Measurements from ENCODE around the gene SHB.

DNA sequence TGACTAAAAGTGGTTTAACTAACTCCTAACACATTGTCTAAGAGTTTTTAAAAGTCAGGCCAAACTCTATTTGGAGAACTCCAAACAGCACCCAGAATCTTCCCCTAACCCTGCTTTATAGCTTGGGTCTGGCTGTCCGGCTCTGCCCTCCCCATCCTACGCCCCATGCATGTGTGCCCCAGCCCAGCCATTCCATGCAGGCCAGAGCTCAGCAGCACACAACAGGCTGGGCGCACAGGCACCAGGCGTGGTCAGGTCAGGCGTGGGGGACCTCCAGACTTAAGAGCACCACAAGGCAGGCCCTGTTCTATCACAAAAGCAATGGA is 31.1 kb downstream of the SHB start:
- no peak for TF ChIP-seq EZH2 (IDR thresholded peaks at IDR 0.05; ENCODE audit: low read length, unreplicated experiment)
- TF ChIP-seq, protein P1, sequence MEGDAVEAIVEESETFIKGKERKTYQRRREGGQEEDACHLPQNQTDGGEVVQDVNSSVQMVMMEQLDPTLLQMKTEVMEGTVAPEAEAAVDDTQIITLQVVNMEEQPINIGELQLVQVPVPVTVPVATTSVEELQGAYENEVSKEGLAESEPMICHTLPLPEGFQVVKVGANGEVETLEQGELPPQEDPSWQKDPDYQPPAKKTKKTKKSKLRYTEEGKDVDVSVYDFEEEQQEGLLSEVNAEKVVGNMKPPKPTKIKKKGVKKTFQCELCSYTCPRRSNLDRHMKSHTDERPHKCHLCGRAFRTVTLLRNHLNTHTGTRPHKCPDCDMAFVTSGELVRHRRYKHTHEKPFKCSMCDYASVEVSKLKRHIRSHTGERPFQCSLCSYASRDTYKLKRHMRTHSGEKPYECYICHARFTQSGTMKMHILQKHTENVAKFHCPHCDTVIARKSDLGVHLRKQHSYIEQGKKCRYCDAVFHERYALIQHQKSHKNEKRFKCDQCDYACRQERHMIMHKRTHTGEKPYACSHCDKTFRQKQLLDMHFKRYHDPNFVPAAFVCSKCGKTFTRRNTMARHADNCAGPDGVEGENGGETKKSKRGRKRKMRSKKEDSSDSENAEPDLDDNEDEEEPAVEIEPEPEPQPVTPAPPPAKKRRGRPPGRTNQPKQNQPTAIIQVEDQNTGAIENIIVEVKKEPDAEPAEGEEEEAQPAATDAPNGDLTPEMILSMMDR (conservative IDR thresholded peaks at IDR 0.05; ENCODE audit: low read depth, low read length): no peak
- no peak for TF ChIP-seq EZH2phosphoT487 (IDR thresholded peaks at IDR 0.05; ENCODE audit: borderline replicate concordance, low read length)
